Peyer's patch (tissue), 4 donors: Measurements from ENCODE around the gene CPAMD8.

Source experiments
- CTCF ChIP-seq, 6 experiments: fragments of 450-650 bp in 4 of 6; fragments of 200-600 bp in 2 of 6; sonication (generic) in 1 of 6; IDR thresholded peaks; one replicate each; pipeline ENCODE4 v1.5.1; 2017 to 2019; ENCODE audit warnings: antibody characterized with exemption in 6 of 6, mild to moderate bottlenecking in 3 of 6, moderate library complexity in 1 of 6
- POLR2A ChIP-seq, 2 donors: fragments of 450-650 bp; IDR thresholded peaks; one replicate each; pipeline ENCODE4 v1.5.1; 2017; ENCODE audit warnings: antibody characterized with exemption in 2 of 2, mild to moderate bottlenecking in 2 of 2, moderate library complexity in 2 of 2

- no peak for TF ChIP-seq CTCF (IDR thresholded peaks at IDR 0.05)
- TF ChIP-seq POLR2A (IDR thresholded peaks at IDR 0.05): no peak
Observed at GRCh38 chr19:16891696-16892382, 134.8 kb downstream of the CPAMD8 start.
